Tibial nerve (tissue), 4 donors: ENCODE data around the gene SOWAHA.

Experiments used
- CTCF ChIP-seq, 5 experiments: fragments of 200-600 bp in 3 of 5; fragments of 450-650 bp in 2 of 5; sonication (generic) in 3 of 5; IDR thresholded peaks; one replicate each; pipeline ENCODE4 v1.5.1; 2016 to 2019; ENCODE audit warnings: antibody characterized with exemption in 5 of 5, mild to moderate bottlenecking in 3 of 5, moderate library complexity in 2 of 5
- EP300 ChIP-seq, 2 donors: sonication (generic); formaldehyde crosslinking; IDR thresholded peaks; one replicate each; pipeline ENCODE4 v1.6.1; 2017; ENCODE audit warnings: antibody characterized with exemption in 2 of 2, mild to moderate bottlenecking in 1 of 2
- POLR2A ChIP-seq, 2 donors: fragments of 450-650 bp; IDR thresholded peaks; one replicate each; pipeline ENCODE4 v1.6.1; 2017; ENCODE audit warnings: antibody characterized with exemption in 2 of 2, mild to moderate bottlenecking in 2 of 2, moderate library complexity in 2 of 2

- TF ChIP-seq POLR2A (IDR thresholded peaks at IDR 0.05) (no peak), CTCF (IDR thresholded peaks at IDR 0.05) (peak in 1 of 5 experiments; percentile 14), EP300 (IDR thresholded peaks at IDR 0.05) (no peak)
These were observed 749 bp downstream of the SOWAHA start for GRCh38 chr5:132813599-132814502.
